NCI-H1417 (cell line): Measurements from ENCODE around the gene OR1B1.
"Not testable (repeated sequence)": the region's sequence is repeated elsewhere in the genome, so short reads cannot be mapped to it uniquely, and the experiment has no call there.

Experiments used
- DNase-seq, 3 experiments: peaks; one replicate each; lab custom pipeline; 2025; lab: John Stamatoyannopoulos, UW

OR1B1 gene

DNA sequence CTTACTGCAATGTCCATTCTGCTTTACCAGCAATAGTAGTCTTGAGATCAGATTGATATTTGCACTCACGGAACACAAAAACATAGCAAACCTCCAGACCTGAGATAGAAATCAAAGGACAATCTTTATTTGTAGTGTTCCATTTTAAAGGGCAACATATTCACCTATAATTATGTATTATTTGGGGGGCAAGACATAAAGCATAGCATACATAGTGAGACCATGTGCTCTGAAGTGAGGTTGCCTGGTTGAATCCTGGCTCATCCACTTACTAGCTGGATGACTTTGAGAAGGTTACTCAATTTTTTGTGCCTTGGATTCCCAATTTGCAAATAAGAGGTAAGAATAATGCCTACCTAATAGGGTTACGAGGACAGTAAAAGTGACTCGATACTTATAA is at the start of gene OR1B1:
Gene OR1B1, minus strand, starts transcription at position 101 of the 400 bp plus-strand sequence.
- no peak for DNase-seq

DNA sequence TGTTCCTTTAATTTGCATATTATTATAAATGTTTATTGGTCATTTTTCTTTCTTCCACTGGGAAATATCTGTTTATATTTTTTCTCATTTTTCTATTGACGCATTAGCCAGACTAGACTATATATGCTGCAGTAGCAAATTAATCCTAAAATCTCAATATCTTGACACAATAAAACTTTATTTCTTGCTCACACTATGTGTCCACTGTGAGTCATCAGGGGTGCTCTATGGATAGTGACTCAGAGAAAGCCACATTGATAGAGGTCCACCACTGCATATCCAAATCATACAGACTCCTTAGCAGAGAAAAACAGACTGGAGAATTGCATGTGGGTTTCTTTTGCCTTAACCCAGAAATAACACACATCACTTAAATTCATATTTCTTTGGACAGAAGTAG is 38.3 kb upstream of the OR1B1 start:
- no peak for DNase-seq

DNA sequence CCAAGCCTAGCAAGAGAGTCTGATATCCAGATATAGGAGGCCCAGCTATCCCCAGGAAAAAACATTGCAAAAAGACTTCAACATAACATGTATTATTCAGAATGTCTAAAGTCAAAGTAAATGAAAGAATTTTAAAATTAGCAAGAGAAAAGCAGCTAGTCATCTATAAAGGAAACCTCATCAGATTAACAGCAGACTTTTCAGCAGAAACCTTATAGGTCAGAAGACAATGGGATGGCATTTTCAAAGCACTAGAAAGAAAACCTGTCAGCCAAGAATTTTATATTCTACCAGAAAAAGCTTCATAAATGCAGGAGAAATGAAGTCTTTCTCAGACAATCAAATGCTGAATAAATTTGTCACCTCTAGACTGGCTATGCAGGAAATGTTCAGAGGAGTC is 27.4 kb upstream of the OR1B1 start:
- DNase-seq, result no peak

- no peak for DNase-seq
Observed at GRCh38 chr9:122672481-122672880, 15.1 kb upstream of the OR1B1 start.

DNA sequence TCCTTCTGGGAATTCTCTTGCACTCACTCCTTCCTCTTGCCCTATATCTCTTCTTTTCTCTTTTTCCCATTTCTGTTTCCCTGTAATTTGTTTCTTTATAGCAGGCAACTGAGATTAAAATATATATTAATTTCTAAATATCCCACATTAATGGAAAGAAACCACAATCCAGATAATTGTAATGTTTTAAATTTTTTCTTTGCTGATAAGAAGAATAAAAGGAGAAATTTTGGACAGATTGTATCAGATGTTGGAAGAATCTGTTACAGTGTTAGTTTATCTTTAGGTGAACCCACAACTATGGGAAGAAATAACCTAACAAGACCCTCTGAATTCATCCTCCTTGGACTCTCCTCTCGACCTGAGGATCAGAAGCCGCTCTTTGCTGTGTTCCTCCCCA is 4.0 kb upstream of the OR1B1 start, which contains the start of gene OR1L1:
Gene OR1L1, plus strand, starts transcription at position 301 of the 400 bp plus-strand sequence. Its CDS starts 0 bp downstream, at position 301.
- no peak for DNase-seq

DNA sequence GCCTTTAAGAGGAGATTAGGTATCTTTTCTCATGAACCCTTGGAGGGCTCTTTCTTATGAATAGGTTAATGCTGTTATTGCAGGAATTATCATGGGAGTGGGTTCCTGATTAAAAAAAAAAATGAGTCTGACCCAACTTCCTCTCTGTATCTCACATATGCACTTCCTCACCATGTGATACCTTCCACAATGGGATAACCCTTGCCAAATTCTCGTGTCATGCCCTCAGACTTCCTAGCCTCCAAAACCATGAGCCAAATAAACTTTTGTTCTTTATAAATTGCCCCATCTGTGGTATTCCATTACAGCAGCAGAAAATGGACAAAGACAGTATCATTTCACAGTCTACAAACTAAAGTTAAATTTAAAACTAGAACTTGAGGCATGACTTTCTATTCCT is 1.0 kb downstream of the OR1B1 start:
- no peak for DNase-seq

- no peak for DNase-seq
Observed at GRCh38 chr9:122642226-122642625, 15.2 kb downstream of the OR1B1 start.

DNA sequence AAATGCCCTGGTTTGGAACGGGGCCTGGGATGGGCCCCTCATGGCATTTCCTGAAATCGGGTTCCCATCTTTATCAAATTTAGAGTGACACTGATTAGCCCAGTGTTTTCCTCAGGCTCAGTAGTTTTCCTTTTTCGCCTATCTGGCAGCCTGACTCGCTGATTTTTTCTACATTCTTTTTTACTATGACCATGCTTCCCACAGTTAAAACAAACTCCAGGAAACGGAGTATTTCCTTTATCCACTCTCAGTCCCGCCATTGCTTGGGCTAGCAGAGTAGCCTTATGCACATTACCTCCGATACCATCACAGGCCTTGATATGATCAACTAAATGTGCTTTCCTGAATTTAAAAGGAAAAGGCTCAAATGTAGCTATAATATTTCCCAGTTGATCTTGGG is 37.4 kb downstream of the OR1B1 start:
- DNase-seq, result no peak

- DNase-seq, result no peak
Observed at GRCh38 chr9:122614362-122614761, 43.1 kb downstream of the OR1B1 start, which contains the start of gene OR1Q1. Gene OR1Q1 (plus strand): TSS chr9:122614738. CDS start chr9:122614738, 0 bp downstream.

DNA sequence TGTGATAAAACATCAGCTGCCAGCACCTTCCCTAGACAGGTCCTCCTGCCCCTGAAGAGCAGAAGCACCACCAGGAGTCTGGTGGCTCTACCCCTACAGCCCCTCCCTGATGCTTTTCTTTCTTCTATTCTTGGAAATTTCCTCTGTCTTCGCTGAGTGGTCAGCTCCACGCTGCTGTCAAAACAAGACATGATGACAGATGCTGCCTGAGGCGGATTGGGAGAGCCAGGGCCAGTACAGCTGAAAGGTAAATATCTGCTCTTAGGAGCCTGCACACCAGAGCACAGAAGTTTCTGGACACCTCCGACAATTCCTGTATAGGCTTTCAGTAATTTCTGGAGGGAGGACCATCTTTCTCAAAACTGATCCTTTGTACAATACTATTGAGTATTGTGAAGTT is 47.6 kb downstream of the OR1B1 start:
- DNase-seq, result no peak

DNA sequence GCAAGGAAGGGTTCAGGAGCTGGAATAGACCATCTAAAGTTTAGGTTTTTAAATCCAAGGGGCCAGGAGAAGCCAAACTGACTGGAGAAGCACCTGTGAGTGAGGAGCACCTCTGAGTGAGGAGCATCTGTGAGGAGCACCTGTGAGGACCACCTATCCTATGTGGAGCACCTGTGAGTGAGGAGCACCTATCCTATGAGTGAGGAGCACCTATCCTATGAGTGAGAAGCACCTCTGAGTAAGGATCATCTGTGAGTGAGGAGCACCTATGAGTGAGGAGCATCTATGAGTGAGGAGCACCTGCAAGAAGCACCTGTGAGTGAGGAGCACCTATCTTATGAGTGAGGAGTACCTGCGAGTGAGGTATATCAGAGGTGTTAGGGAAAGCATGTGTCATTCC is 50.8 kb downstream of the OR1B1 start:
- no peak for DNase-seq

DNA sequence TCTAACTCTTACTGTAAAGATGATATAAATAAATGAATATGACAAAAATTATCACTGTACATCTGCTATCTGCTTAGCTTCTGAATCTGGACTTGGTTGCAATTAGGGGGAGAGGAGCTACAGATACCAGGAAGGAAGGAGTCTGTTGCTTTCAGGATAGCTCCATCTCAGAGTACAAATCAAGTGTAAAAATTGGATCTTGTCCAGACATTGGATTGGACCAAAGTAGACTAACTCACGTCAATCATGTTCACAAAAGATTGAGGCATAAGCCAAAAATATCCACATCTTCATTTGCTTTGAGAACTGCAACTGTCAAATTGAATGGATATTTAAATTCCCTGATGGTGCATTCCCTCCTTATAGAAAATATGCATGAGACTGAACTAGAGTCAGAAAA is 51.7 kb downstream of the OR1B1 start:
- no peak for DNase-seq

DNA sequence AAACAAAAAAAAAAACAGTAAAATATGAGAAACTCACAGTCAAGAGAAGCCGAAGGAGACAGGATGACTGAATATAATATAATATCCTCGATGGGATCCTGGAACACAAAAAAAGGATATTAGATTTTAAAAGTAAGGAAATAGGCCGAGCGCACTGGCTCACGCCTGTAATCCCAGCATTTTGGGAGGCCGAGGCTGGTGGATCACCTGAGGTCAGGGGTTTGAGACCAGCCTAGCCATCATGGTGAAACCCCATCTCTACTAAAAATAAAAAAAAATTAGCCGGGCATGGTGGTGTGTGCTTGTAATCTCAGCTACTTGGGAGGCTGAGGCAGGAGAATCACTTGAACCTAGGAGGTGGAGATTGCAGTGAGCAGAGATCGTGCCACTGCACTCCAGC is 74.1 kb downstream of the OR1B1 start, which contains the start of gene OR1L8:
Gene OR1L8, minus strand, starts transcription at position 101 of the 400 bp plus-strand sequence. CDS start 14,907 bp downstream, outside the sequence.
- not testable (repeated sequence) for DNase-seq

- no peak for DNase-seq
Observed at GRCh38 chr9:122580360-122580759, 77.1 kb downstream of the OR1B1 start.

- DNase-seq, result no peak
Observed at GRCh38 chr9:122579874-122580273, 77.6 kb downstream of the OR1B1 start.
